ENCODE measurements around the gene FRG2B. TPM values are rescaled to one million over a fixed set of nuclear protein-coding genes. Genes with fewer than 3 reads are reported as not detected.

The FRG2B gene
- not detected for total RNA-seq

GRCh38 chr10:133626695-133627094 lies at the start of gene FRG2B:
FRG2B (minus strand) TSS chr10:133626795; CDS start chr10:133626742, 53 bp downstream.

Other genes with a start within 250 kb of the FRG2B start
- gene PAOX, start 247.5 kb downstream of the FRG2B start, total RNA-seq: 5.1 TPM
- 24.0 TPM for gene MTG1, start 232.6 kb downstream of the FRG2B start, total RNA-seq
- gene SPRN, start 202.2 kb downstream of the FRG2B start, total RNA-seq: 13.4 TPM
- 1.2 TPM for gene SCART1, start 172.8 kb downstream of the FRG2B start, total RNA-seq
- gene CYP2E1, start 99.4 kb downstream of the FRG2B start, total RNA-seq: 18.0 TPM
- gene SYCE1, start 61.2 kb downstream of the FRG2B start, total RNA-seq: 1.2 TPM